HG03565 (cell line): ENCODE measurements around the gene RILPL1.
"Not testable (repeated sequence)": the region's sequence is repeated elsewhere in the genome, so short reads cannot be mapped to it uniquely, and the experiment has no call there.

Experiments
- ATAC-seq: cut with Tn5 transposase; IDR thresholded peaks from one replicate; pipeline ENCODE4 v1.9.1; 2021; ENCODE audit warnings: mild to moderate bottlenecking, moderate library complexity; ENCODE audit not compliant: unreplicated experiment

RILPL1 gene

DNA sequence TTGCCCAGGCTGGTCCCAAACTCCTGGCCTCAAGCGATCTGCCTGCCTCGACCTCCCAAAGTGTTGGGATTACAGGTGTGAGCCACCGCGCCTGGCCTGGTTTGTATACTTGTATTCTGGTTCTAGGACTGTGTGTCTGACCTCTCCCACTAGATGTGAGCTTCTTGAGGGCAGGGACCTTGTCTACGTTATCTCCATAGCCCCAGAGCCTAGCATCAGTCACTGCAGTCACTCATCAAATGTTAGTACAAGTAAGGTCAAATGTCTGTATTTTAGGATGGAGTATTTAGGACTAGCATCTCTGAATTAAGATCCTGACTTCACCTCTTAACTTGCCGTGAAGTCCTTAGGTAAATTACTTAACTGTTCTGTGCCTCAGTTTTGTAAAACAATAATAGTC, 99.9 kb downstream of the RILPL1 start:
- no peak for ATAC-seq

DNA sequence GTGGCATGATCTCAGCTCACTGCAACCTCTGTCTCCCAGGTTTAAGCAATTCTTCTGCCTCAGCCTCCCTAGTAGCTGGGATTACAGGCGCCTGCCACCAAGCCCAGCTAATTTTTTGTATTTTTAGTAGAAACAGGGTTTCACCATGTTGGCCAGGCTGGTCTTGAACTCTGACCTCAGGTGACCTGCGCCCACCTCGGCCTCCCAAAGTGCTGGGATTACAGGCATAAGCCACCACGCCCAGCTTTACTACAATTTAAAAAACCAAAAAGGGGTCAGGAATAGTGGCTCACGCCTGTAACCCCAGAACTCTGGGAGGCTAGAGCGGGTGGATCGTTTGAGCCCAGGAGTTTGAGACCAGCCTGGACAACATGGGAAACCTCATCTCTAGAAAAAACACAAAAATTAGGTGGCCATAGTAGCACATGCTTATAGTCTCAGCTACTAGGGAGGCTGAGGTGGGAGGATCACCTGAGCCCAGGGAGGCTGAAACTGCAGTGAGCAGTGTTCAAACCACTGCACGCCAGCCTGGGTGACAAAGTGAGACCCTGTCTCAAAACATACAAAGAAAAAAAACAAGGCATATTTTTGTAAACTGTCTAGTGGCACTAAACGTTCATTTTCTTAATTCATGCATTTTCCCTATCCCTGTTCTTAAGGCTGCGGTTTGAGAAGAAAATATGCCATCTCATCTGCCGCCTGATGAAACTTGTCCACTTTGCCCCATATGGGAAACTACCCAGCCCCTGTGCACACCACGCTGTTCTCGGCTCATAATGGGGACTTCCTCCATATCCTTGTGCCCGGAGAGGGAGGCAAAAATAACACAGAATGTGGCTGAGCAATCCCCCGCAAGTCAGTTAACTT, 101.3 kb downstream of the RILPL1 start:
- not testable (repeated sequence) for ATAC-seq

DNA sequence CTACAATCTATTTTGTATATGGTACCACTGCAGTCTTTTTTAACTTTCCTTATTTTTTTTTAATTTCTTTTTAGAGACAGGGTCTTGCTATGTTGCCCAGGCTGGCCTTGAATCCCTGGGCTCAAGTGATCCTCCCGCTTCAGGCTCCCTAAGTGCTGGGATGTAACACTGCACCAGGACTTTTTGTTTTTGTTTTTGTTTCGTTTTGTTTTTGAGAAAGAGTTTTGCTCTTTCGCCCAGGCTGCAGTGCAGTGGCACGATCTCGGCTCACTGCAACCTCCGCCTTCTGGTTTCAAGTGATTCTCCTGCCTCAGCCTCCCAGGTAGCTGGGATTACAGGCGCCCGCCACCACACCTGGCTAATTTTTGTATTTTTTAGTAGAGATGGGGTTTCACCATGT, 104.4 kb downstream of the RILPL1 start:
- ATAC-seq, result not testable (repeated sequence)

DNA sequence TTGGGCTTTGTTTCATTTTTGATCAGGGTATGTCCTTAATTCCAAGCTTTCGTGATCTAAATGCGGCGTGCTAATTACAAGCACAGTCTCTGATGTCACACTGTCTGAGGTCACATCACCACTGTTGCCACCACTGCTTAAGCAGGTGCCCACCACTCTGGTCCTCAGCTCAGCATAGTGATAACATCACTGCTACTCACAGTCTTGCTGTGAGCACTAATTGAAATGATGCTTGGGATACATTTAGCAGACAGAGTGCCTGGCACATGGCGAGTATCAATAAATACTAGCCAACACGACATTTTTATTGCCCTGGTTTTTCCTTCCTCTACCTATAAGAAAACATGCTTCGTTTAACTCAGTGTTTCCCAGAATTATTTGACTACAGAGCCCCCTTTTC, 104.9 kb downstream of the RILPL1 start:
- ATAC-seq, result no peak

DNA sequence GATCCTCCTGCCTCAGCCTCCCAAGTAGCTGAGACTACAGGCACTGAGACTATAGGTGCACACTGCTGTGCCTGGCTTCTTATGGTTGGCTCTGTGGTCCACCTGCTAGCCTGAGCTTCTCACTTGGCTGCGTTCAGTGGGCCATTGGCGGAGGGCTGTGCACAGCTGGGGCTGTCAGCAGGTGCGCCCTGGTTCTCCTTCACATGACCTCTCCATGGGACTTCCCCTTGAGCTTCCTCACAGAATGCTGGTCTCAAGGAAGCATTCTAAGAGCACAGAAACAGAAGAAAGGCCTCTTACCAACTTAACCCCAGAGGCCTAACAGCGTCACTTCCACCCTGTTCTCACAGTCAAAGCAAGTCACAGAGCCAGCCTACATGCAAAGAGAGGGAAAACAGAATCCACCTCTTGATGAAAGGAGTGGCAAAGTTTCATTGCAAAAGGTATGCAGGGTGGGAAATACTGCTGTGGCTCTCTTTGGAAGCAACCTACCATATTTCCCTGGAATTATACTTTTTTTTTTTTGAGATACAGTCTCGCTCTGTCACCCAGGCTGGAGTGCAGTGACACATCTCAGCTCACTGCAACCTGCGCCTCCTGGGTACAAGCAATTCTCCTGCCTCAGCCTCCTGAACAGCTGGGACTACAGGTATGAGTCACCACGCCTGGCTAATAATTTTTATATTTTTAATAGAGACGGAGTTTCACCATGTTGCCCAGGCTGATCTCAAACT, 106.3 kb downstream of the RILPL1 start:
- ATAC-seq, result peak; percentile 84

DNA sequence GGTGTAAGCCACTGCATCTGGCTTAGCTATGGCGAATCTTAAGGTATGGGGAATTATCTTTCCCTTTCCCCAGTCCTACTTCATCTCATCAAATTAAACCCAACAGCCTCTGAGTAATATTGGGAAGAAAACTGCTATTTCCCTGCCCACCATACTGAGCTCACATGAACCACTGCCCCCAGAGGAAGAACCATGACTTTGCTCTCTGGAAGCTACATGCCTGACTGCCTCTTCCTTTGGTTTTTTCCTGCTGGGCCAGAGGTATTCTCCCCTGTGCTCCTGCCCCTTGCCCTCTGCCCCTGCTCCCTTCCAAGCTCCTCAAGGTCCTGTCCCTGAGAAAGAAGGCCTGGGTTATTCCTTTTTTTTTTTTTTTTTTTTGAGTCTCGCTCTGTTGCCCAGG, 112.2 kb downstream of the RILPL1 start:
- ATAC-seq, result no peak
